HCT116 (cell line): ENCODE measurements around the gene TCF15.

Experiments used
- EZH2 ChIP-seq: fragments of 200-600 bp; sonication (generic); IDR thresholded peaks from 2 replicates; pipeline ENCODE4 v1.6.1; 2017; ENCODE audit warnings: antibody characterized with exemption, mixed run types
- POLR2A ChIP-seq: IDR thresholded peaks from 2 replicates; pipeline ENCODE4 v1.7.0; 2011; ENCODE audit warnings: borderline replicate concordance; ENCODE audit not compliant: insufficient read depth, insufficient read length; ENCODE audit errors: extremely low read depth
- RAD21 ChIP-seq: IDR thresholded peaks from 2 replicates; pipeline ENCODE4 v1.6.1; 2012; ENCODE audit warnings: low read depth, mild to moderate bottlenecking
- SIN3A ChIP-seq: IDR thresholded peaks from 2 replicates; pipeline ENCODE4 v1.6.1; 2012; ENCODE audit warnings: low read depth
- TCF7L2 ChIP-seq: IDR thresholded peaks from 2 replicates; pipeline ENCODE4 v1.7.0; 2011; ENCODE audit warnings: borderline replicate concordance, inconsistent platforms; ENCODE audit not compliant: insufficient read depth, insufficient read length; ENCODE audit errors: extremely low read depth
- ZNF274 ChIP-seq: fragments of 200-500 bp; sonication (Bioruptor generic); IDR thresholded peaks from 2 replicates; pipeline ENCODE4 v1.6.1; 2014; ENCODE audit warnings: mild to moderate bottlenecking, low read depth, low read length, inconsistent platforms
- TF ChIP-seq, protein P1 (sequence below): IDR thresholded peaks from 2 replicates; pipeline ENCODE4 v1.6.1; 2012; ENCODE audit warnings: low read depth
- TF ChIP-seq, protein P2 (sequence below), 3 experiments: fragments of 200-600 bp in 1 of 3; sonication (generic) in 1 of 3; IDR thresholded peaks in 2 of 3; conservative IDR thresholded peaks in 1 of 3; 2 replicates each; pipeline ENCODE4 v1.5.1; 2012 to 2017; ENCODE audit warnings: low read depth in 2 of 3, low read length in 2 of 3, antibody characterized with exemption in 1 of 3, borderline replicate concordance in 1 of 3, control low read depth in 1 of 3, mild to moderate bottlenecking in 1 of 3, mixed read lengths in 1 of 3, mixed run types in 1 of 3, moderate library complexity in 1 of 3; ENCODE audit not compliant: insufficient read depth in 1 of 3

DNA sequence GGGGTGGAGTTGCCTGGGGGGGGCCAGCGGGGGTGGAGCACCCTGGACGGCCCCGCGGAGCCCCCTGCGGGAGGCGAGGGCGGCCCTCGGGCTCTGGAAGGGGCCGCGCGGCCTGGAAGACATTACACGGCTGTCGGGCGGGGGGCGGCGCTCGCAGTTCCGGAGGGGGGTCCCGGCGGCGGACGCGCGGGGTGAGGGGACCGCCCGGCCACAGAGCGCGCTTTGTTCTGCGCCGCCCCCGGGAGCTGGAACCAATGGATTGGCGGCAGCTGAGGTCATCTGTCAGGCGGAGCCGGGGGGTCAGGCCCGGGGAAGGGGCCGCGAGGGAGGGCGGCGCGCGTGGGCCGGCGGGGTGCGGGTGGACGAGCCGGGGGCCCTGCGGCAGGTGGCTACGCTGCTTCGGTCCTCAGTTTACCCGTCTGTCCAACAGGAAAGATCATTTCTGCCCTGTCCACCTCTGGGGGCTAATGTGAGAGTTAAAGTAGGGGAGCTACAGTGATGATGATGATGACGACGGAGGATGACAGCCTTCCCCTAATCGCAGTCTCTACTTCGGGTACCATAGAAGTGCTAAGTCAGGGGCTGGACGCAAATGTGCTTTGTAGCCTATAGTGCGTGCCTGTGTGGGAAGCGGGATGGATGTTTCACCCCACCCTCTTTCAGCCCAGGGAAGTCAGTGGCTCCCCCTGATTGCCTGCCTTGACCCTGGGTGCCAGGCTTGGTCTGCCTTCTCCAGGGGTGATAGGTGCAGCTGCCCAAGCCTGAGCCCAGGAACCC lies 32.5 kb upstream of the TCF15 start:
- TF ChIP-seq EZH2 = no peak
- no peak for TF ChIP-seq TCF7L2
- TF ChIP-seq, protein P1, sequence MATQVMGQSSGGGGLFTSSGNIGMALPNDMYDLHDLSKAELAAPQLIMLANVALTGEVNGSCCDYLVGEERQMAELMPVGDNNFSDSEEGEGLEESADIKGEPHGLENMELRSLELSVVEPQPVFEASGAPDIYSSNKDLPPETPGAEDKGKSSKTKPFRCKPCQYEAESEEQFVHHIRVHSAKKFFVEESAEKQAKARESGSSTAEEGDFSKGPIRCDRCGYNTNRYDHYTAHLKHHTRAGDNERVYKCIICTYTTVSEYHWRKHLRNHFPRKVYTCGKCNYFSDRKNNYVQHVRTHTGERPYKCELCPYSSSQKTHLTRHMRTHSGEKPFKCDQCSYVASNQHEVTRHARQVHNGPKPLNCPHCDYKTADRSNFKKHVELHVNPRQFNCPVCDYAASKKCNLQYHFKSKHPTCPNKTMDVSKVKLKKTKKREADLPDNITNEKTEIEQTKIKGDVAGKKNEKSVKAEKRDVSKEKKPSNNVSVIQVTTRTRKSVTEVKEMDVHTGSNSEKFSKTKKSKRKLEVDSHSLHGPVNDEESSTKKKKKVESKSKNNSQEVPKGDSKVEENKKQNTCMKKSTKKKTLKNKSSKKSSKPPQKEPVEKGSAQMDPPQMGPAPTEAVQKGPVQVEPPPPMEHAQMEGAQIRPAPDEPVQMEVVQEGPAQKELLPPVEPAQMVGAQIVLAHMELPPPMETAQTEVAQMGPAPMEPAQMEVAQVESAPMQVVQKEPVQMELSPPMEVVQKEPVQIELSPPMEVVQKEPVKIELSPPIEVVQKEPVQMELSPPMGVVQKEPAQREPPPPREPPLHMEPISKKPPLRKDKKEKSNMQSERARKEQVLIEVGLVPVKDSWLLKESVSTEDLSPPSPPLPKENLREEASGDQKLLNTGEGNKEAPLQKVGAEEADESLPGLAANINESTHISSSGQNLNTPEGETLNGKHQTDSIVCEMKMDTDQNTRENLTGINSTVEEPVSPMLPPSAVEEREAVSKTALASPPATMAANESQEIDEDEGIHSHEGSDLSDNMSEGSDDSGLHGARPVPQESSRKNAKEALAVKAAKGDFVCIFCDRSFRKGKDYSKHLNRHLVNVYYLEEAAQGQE = no peak
- TF ChIP-seq, protein P2, sequence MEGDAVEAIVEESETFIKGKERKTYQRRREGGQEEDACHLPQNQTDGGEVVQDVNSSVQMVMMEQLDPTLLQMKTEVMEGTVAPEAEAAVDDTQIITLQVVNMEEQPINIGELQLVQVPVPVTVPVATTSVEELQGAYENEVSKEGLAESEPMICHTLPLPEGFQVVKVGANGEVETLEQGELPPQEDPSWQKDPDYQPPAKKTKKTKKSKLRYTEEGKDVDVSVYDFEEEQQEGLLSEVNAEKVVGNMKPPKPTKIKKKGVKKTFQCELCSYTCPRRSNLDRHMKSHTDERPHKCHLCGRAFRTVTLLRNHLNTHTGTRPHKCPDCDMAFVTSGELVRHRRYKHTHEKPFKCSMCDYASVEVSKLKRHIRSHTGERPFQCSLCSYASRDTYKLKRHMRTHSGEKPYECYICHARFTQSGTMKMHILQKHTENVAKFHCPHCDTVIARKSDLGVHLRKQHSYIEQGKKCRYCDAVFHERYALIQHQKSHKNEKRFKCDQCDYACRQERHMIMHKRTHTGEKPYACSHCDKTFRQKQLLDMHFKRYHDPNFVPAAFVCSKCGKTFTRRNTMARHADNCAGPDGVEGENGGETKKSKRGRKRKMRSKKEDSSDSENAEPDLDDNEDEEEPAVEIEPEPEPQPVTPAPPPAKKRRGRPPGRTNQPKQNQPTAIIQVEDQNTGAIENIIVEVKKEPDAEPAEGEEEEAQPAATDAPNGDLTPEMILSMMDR (IDR thresholded peaks at IDR 0.05 in 2 of 3, conservative IDR thresholded peaks at IDR 0.05 in 1 of 3; ENCODE audit: borderline replicate concordance in 1 of 3, insufficient read depth in 1 of 3, low read depth in 2 of 3, low read length in 2 of 3) = no peak
- TF ChIP-seq SIN3A = no peak
- no peak for TF ChIP-seq ZNF274
- no peak for TF ChIP-seq RAD21
- TF ChIP-seq POLR2A = no peak
